Testis (tissue), 3 donors: ENCODE results near the gene LRP1B. TPM values are rescaled to one million over a fixed set of nuclear protein-coding genes. Genes with fewer than 3 reads are reported as not detected.

Experiments
- DNase-seq: peaks from one replicate; pipeline ENCODE4 v3.0.0-alpha.2; 2019
- H3K27ac ChIP-seq, 2 donors: fragments of 200-600 bp; sonication (generic); one replicate each; pipeline ENCODE4 v1.5.1; 2019
- H3K27me3 ChIP-seq: fragments of 200-600 bp; sonication (generic); one replicate; pipeline ENCODE4 v1.5.1; 2019
- H3K36me3 ChIP-seq: fragments of 200-600 bp; sonication (generic); one replicate; pipeline ENCODE4 v1.5.1; 2017; ENCODE audit warnings: low read depth; ENCODE audit errors: missing control alignments
- H3K4me1 ChIP-seq: fragments of 200-600 bp; sonication (generic); one replicate; pipeline ENCODE4 v1.5.1; 2019
- H3K4me3 ChIP-seq, 2 donors: fragments of 200-600 bp; sonication (generic); one replicate each; pipeline ENCODE4 v1.5.1; 2017 to 2019
- H3K9me3 ChIP-seq: fragments of 200-600 bp; sonication (generic); one replicate; pipeline ENCODE4 v1.5.1; 2017
- POLR2A ChIP-seq: fragments of 450-650 bp; IDR thresholded peaks from one replicate; pipeline ENCODE4 v1.6.1; 2017; ENCODE audit warnings: antibody characterized with exemption, mild to moderate bottlenecking, moderate library complexity
- WGBS, 2 donors: methylation state at CpG; one replicate each; pipeline ENCODE4 v1.1.5; 2018; 5-methylcytosine and 5-hydroxymethylcytosine counted together
- intact Hi-C: fragments of 100-400 bp; cut with DNase I; formaldehyde crosslinking; loops from one replicate; pipeline ENCODE4 v1.15.1; 2023; ENCODE audit warnings: low total_unique reads
- polyA plus RNA-seq: library from polyadenylated mRNA; stranded (reverse); fragments of 350-450 nt; fragmentation: Illumina TruSeq; extraction: RNeasy Lipid Tissue Mini Kit (QIAGEN cat#74804); gene quantifications from one replicate; pipeline ENCODE4 v1.2.3, GENCODE V29; 2014; ENCODE audit warnings: low read depth, low replicate concordance; ENCODE audit not compliant: insufficient read depth
- total RNA-seq, 2 donors: library from RNA; depleted of rRNA; stranded (reverse); fragments of >200 nt; gene quantifications; one replicate each; pipeline ENCODE4 v1.2.3, GENCODE V29; 2016
- TF ChIP-seq, protein P1 (sequence below), 3 experiments: fragments of 450-650 bp in 2 of 3; fragments of 200-600 bp in 1 of 3; sonication (generic) in 1 of 3; IDR thresholded peaks; one replicate each; pipeline ENCODE4 v1.5.1; 2016 to 2019; ENCODE audit warnings: antibody characterized with exemption in 3 of 3, mild to moderate bottlenecking in 2 of 3, moderate library complexity in 1 of 3

LRP1B gene
- total and polyA plus RNA-seq, 3 donors from 2014 or later = 0.79 to 1.9 (median 0.84) TPM

DNA sequence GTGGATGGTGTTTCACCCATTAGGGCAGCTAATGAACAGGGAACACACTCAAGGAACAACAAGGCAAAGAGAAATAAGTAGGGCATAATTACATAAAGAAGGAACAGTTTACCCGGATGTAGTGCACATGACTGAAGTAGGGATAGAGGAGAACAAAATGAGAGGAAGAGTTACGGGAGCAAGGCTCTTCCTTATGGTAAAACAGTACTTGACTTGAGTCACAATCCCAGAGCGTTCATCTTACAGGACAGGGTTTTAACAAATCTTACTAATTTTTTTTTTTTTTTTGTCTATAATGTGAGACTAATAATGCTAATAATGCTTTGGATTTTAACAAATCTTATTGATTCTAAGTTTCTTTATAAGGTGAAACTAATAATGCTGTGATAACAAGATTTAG is 1329.5 kb downstream of the LRP1B start:
- Histone ChIP-seq H3K9me3 (no peaks in the 10 kb centered on the region), H3K4me3 (no peak overlapping the region), H3K27me3 (no peaks in the 10 kb centered on the region), H3K36me3 (no peaks in the 10 kb centered on the region), H3K4me1 (no peaks in the 10 kb centered on the region), H3K27ac (no peak overlapping the region)
- DNase-seq = no peak
- TF ChIP-seq POLR2A = no peak
- TF ChIP-seq, protein P1, sequence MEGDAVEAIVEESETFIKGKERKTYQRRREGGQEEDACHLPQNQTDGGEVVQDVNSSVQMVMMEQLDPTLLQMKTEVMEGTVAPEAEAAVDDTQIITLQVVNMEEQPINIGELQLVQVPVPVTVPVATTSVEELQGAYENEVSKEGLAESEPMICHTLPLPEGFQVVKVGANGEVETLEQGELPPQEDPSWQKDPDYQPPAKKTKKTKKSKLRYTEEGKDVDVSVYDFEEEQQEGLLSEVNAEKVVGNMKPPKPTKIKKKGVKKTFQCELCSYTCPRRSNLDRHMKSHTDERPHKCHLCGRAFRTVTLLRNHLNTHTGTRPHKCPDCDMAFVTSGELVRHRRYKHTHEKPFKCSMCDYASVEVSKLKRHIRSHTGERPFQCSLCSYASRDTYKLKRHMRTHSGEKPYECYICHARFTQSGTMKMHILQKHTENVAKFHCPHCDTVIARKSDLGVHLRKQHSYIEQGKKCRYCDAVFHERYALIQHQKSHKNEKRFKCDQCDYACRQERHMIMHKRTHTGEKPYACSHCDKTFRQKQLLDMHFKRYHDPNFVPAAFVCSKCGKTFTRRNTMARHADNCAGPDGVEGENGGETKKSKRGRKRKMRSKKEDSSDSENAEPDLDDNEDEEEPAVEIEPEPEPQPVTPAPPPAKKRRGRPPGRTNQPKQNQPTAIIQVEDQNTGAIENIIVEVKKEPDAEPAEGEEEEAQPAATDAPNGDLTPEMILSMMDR (IDR thresholded peaks at IDR 0.05) = no peak
- intact Hi-C loops = no loop called here
- 91 to 92% methylated on average over 3 of the region's 3 CpGs for WGBS, 2 donors

DNA sequence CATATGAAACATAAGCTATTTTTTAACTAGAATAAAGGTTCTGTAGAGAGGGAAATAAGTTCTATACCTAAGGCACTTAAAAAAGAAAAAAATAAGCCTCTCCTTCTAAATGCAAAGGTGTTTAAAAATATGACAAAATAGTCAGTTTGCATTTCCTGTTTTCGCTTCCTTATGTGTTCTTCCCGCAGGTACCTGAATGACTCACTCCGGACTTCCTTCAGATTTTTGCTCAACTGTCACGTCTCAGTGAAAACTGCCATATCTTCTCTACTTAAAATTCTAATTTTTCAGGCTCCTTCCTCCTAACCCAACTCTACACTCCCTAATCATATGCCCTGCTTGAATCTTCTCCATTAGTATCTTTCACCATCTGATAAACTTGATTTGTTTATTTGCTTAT is 1333.1 kb downstream of the LRP1B start:
- no peak for DNase-seq
- H3K4me3 ChIP-seq = no peak overlapping the region
- no peak for TF ChIP-seq POLR2A
- TF ChIP-seq, protein P1 (IDR thresholded peaks at IDR 0.05) = no peak
- H3K4me1 ChIP-seq = no peaks in the 10 kb centered on the region
- H3K9me3 ChIP-seq = no peaks in the 10 kb centered on the region
- WGBS, 2 donors = 82 to 85% methylated on average over 4 of the region's 4 CpGs
- no peaks in the 10 kb centered on the region for H3K36me3 ChIP-seq
- no peak overlapping the region for H3K27ac ChIP-seq
- H3K27me3 ChIP-seq = no peaks in the 10 kb centered on the region
- intact Hi-C loops = no loop called here

DNA sequence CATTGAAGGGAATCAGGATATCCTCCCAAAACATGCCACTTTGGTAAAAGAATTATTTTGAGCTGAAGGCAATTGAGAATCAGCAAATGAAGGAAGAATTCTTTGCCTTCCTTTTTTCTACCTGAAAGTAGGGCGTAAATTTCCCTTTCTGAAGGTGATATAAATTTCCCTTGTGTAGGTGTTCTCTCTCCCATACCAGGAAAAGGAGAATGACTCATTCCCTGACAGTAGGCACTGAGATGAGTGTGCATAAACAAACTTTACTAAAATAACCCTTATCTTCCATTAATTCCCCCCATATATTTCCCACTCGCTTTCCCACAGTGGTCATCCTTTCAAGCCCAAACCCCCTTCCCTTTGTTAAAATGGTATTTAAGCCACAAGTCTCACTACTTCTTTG is 1339.0 kb downstream of the LRP1B start:
- Histone ChIP-seq H3K27me3 (no peaks in the 10 kb centered on the region), H3K9me3 (no peaks in the 10 kb centered on the region), H3K4me1 (no peaks in the 10 kb centered on the region), H3K36me3 (no peaks in the 10 kb centered on the region), H3K4me3 (no peak overlapping the region), H3K27ac (no peak overlapping the region)
- WGBS, 2 donors = 88 to 95% methylated on average over 2 of the region's 2 CpGs
- no peak for DNase-seq
- intact Hi-C loops = no loop called here
- TF ChIP-seq, protein P1 (IDR thresholded peaks at IDR 0.05) = no peak
- TF ChIP-seq POLR2A = no peak

DNA sequence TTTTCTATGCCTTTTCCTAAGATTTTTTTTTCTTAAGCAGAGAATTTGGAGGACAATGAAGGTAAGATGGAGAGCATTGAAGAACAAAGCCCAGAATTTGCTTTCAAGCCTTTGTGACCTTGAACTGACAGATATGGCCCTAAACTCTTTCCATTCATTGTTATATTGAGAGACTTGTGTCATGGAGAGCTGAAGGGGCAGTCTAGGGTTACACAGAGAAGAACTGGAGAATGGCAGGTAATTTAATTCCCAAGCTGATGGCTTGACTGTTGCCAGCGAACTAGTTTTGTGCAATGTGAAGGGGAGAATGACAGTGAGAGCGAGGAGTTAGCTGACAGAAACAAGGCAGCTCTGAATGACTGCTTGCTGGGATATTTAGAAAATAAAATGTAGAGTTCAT is 1344.2 kb downstream of the LRP1B start:
- Histone ChIP-seq H3K27ac (no peak overlapping the region), H3K4me3 (no peak overlapping the region), H3K9me3 (no peaks in the 10 kb centered on the region), H3K27me3 (no peaks in the 10 kb centered on the region), H3K36me3 (no peaks in the 10 kb centered on the region), H3K4me1 (no peaks in the 10 kb centered on the region)
- WGBS, 2 donors = 94 to 99% methylated on average over 2 of the region's 2 CpGs
- intact Hi-C loops = no loop called here
- TF ChIP-seq POLR2A = no peak
- TF ChIP-seq, protein P1 (IDR thresholded peaks at IDR 0.05) = no peak
- no peak for DNase-seq

DNA sequence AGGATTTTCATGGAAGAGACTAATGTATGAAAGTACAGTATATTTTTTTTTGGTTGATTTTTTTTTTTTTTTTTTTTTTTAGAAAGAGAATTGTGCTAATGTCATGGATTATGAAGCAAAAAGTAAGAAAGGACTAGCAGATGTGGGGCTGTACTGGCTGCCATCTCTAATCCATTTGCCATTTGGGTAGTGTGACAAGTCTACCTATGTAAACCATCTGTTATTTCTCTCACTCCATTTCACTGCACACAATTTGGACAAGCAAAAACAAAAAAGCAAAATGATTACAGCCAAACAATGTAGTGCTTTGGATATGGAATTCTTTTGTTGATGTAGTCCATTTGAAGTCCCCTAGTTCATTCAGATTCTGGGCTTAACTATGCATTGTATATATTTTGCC is 1355.4 kb downstream of the LRP1B start:
- TF ChIP-seq POLR2A = no peak
- TF ChIP-seq, protein P1 (IDR thresholded peaks at IDR 0.05) = no peak
- Histone ChIP-seq H3K4me1 (no peaks in the 10 kb centered on the region), H3K27ac (no peak overlapping the region), H3K36me3 (no peaks in the 10 kb centered on the region), H3K9me3 (no peaks in the 10 kb centered on the region), H3K4me3 (no peak overlapping the region), H3K27me3 (no peaks in the 10 kb centered on the region)
- intact Hi-C loops = no loop called here
- no peak for DNase-seq
